HG03280 (cell line): Measurements from ENCODE around the gene SDHA.
"Not testable (repeated sequence)": the region's sequence is repeated elsewhere in the genome, so short reads cannot be mapped to it uniquely, and the experiment has no call there.

Experiments used
- ATAC-seq: cut with Tn5 transposase; IDR thresholded peaks from one replicate; pipeline ENCODE4 v1.9.1; 2021; ENCODE audit warnings: mild to moderate bottlenecking, moderate library complexity; ENCODE audit not compliant: unreplicated experiment

Gene SDHA

GRCh38 chr5:296954-297353, 78.8 kb downstream of the SDHA start:
- not testable (repeated sequence) for ATAC-seq

- ATAC-seq: not testable (repeated sequence)
These were observed 79.3 kb downstream of the SDHA start for GRCh38 chr5:297448-297847.

- not testable (repeated sequence) for ATAC-seq
These were observed 80.0 kb downstream of the SDHA start for GRCh38 chr5:297991-298736.

- no peak for ATAC-seq
These were observed 80.6 kb downstream of the SDHA start for GRCh38 chr5:298737-299125.

GRCh38 chr5:299921-300320, 81.8 kb downstream of the SDHA start:
- not testable (repeated sequence) for ATAC-seq

GRCh38 chr5:300691-301435, 82.7 kb downstream of the SDHA start:
- not testable (repeated sequence) for ATAC-seq

- not testable (repeated sequence) for ATAC-seq
These were observed 84.3 kb downstream of the SDHA start for GRCh38 chr5:302416-302815.

GRCh38 chr5:302966-303365, 84.8 kb downstream of the SDHA start:
- no peak for ATAC-seq

- ATAC-seq: not testable (repeated sequence)
These were observed 85.6 kb downstream of the SDHA start for GRCh38 chr5:303741-304140.

GRCh38 chr5:305050-305449, 86.9 kb downstream of the SDHA start:
- no peak for ATAC-seq

GRCh38 chr5:305459-305858, 87.3 kb downstream of the SDHA start:
- no peak for ATAC-seq

- no peak for ATAC-seq
These were observed 88.1 kb downstream of the SDHA start for GRCh38 chr5:306011-306805.
